ENCODE data around the gene KLHL26.

KLHL26 gene

GRCh38 chr19:18649371-18650020 lies 12.7 kb downstream of the KLHL26 start:
- no peak for DNase-seq

- DNase-seq, result no peak
Measured at GRCh38 chr19:18650021-18650390, 13.2 kb downstream of the KLHL26 start.

- DNase-seq, result no peak
Measured at GRCh38 chr19:18650468-18651041, 13.7 kb downstream of the KLHL26 start.

- DNase-seq, result no peak
Measured at GRCh38 chr19:18651300-18651699, 14.5 kb downstream of the KLHL26 start.

- no peak for DNase-seq
Measured at GRCh38 chr19:18651733-18652132, 14.9 kb downstream of the KLHL26 start.

- DNase-seq, result no peak
Measured at GRCh38 chr19:18653853-18654252, 17.0 kb downstream of the KLHL26 start.

- no peak for DNase-seq
Measured at GRCh38 chr19:18654469-18654868, 17.6 kb downstream of the KLHL26 start.

GRCh38 chr19:18655173-18655844 lies 18.5 kb downstream of the KLHL26 start:
- no peak for DNase-seq

- no peak for DNase-seq
Measured at GRCh38 chr19:18656337-18657086, 19.7 kb downstream of the KLHL26 start.

GRCh38 chr19:18657590-18658365 lies 20.9 kb downstream of the KLHL26 start:
- DNase-seq, result no peak

GRCh38 chr19:18658366-18658855 lies 21.6 kb downstream of the KLHL26 start:
- no peak for DNase-seq

GRCh38 chr19:18659281-18660050 lies 22.6 kb downstream of the KLHL26 start:
- DNase-seq, result no peak

- DNase-seq, result no peak
Measured at GRCh38 chr19:18660051-18660910, 23.5 kb downstream of the KLHL26 start.

GRCh38 chr19:18660939-18661670 lies 24.3 kb downstream of the KLHL26 start:
- DNase-seq, result no peak

- no peak for DNase-seq
Measured at GRCh38 chr19:18662972-18663732, 26.3 kb downstream of the KLHL26 start.

- DNase-seq, result no peak
Measured at GRCh38 chr19:18663940-18664530, 27.2 kb downstream of the KLHL26 start.

GRCh38 chr19:18665771-18666202 lies 29.0 kb downstream of the KLHL26 start:
- DNase-seq, result no peak

- no peak for DNase-seq
Measured at GRCh38 chr19:18666317-18666716, 29.5 kb downstream of the KLHL26 start.

- DNase-seq, result no peak
Measured at GRCh38 chr19:18666784-18667183, 30.0 kb downstream of the KLHL26 start.
